KMS-11 (cell line): ENCODE measurements around the gene PAX9.

Source experiments
- H2AFZ ChIP-seq: fragments of 200-600 bp; sonication (generic); 2 replicates; pipeline ENCODE4 v1.6.1; 2016; ENCODE audit warnings: antibody characterized with exemption, mixed run types, low read depth
- H3K27ac ChIP-seq: fragments of 200-600 bp; sonication (generic); 2 replicates; pipeline ENCODE4 v1.6.1; 2016; ENCODE audit warnings: mild to moderate bottlenecking, mixed run types
- H3K27me3 ChIP-seq: fragments of 200-600 bp; sonication (generic); 2 replicates; pipeline ENCODE4 v1.6.1; 2017; ENCODE audit warnings: mild to moderate bottlenecking, low read depth, mixed run types, moderate library complexity; ENCODE audit not compliant: insufficient read depth
- H3K36me3 ChIP-seq: fragments of 200-600 bp; sonication (generic); 2 replicates; pipeline ENCODE4 v1.6.1; 2017; ENCODE audit warnings: mild to moderate bottlenecking, mixed run types; ENCODE audit not compliant: insufficient read depth
- H3K4me1 ChIP-seq: fragments of 200-600 bp; sonication (generic); 2 replicates; pipeline ENCODE4 v1.6.1; 2016; ENCODE audit warnings: mild to moderate bottlenecking, low read depth, mixed run types; ENCODE audit not compliant: poor library complexity, severe bottlenecking
- H3K4me2 ChIP-seq: fragments of 200-600 bp; sonication (generic); 2 replicates; pipeline ENCODE4 v1.7.0; 2016; ENCODE audit warnings: mild to moderate bottlenecking, mixed run types
- H3K4me3 ChIP-seq: fragments of 200-600 bp; sonication (generic); IDR thresholded peaks from 2 replicates; pipeline ENCODE4 v1.6.1; 2017; ENCODE audit warnings: low read depth, low read length, mixed read lengths; ENCODE audit not compliant: insufficient read depth
- H3K79me2 ChIP-seq: fragments of 200-600 bp; sonication (generic); 2 replicates; pipeline ENCODE4 v1.6.1; 2016; ENCODE audit warnings: low read depth, mixed run types; ENCODE audit not compliant: insufficient read depth
- H3K9ac ChIP-seq: fragments of 200-600 bp; sonication (generic); 2 replicates; pipeline ENCODE4 v1.6.1; 2016; ENCODE audit warnings: mild to moderate bottlenecking, mixed run types
- H4K20me1 ChIP-seq: fragments of 200-600 bp; sonication (generic); 2 replicates; pipeline ENCODE4 v1.6.1; 2016; ENCODE audit warnings: mild to moderate bottlenecking, mixed run types; ENCODE audit not compliant: insufficient read depth
- TF ChIP-seq, protein P1 (sequence below): fragments of 200-600 bp; sonication (generic); conservative IDR thresholded peaks from 2 replicates; pipeline ENCODE4 v1.6.1; 2017; ENCODE audit warnings: low read depth, mild to moderate bottlenecking, antibody characterized with exemption, low read length, moderate library complexity, mixed read lengths

Gene PAX9

DNA sequence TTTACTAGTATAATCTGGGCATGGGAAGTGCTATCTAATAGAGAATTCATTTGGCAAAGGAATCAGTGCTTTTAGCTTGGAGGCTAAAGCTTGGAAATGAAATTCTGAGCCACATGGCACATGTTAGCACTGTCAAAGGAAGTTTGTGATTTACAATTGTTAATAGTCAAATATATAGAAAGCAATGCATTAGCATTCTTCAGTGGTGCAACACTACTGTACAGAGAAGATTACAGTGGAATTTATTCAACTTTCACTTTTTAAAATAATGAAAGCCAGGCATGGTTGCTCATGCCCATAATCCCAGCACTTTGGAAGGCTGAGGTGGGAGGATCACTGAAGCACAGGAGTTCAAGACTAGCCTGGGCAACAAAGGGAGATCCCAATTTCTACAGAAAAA lies 45.9 kb downstream of the PAX9 start:
- no peaks in the 10 kb centered on the region for H3K4me1 ChIP-seq
- no peaks in the 10 kb centered on the region for H4K20me1 ChIP-seq
- TF ChIP-seq, protein P1, sequence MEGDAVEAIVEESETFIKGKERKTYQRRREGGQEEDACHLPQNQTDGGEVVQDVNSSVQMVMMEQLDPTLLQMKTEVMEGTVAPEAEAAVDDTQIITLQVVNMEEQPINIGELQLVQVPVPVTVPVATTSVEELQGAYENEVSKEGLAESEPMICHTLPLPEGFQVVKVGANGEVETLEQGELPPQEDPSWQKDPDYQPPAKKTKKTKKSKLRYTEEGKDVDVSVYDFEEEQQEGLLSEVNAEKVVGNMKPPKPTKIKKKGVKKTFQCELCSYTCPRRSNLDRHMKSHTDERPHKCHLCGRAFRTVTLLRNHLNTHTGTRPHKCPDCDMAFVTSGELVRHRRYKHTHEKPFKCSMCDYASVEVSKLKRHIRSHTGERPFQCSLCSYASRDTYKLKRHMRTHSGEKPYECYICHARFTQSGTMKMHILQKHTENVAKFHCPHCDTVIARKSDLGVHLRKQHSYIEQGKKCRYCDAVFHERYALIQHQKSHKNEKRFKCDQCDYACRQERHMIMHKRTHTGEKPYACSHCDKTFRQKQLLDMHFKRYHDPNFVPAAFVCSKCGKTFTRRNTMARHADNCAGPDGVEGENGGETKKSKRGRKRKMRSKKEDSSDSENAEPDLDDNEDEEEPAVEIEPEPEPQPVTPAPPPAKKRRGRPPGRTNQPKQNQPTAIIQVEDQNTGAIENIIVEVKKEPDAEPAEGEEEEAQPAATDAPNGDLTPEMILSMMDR, result no peak
- H3K9ac ChIP-seq, result no peak overlapping the region
- no peak overlapping the region for H3K4me2 ChIP-seq
- no peaks in the 10 kb centered on the region for H3K27me3 ChIP-seq
- no peaks in the 10 kb centered on the region for H3K79me2 ChIP-seq
- H3K36me3 ChIP-seq, result no peaks in the 10 kb centered on the region
- no peak overlapping the region for H2AFZ ChIP-seq
- H3K27ac ChIP-seq, result no peak overlapping the region
- H3K4me3 ChIP-seq, result no peak overlapping the region

DNA sequence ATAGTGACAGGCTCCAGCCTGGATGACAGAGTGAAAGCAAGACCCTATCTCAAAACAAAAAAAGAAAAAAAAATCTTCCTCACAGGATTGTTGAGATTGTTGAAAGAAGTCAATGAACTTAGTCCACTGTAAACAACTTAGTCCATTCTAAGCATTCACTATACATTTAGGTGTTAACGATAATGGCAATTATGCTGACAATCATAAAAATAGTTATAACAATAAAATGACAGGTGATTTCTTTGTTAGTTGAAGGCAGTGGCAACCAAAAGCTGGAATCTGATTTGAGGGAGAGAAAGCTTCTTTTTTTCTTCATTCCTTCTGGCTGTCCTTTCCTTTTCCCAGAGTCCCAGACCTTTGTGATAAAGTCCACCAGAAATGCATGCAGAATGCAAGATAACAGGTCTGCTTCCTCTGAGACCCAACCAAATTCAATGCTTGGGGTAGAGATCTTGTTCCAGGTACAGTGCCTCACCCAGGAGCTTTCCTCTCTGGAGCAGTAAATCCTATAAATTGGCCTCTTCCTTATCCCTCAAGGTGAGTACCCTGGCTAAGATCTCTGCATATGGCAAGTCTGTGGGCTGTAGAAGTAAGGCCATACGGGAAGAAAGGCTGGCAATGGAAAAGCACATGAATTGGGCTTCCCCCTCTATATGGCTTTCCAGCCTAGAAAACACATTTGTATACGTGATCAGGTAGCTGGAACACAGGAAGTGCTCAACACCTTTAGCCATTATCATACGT lies 52.5 kb downstream of the PAX9 start:
- Histone ChIP-seq H3K4me3 (no peak overlapping the region), H3K4me2 (no peak overlapping the region), H3K27ac (no peak overlapping the region), H3K79me2 (no peaks in the 10 kb centered on the region), H3K4me1 (no peaks in the 10 kb centered on the region), H2AFZ (no peak overlapping the region), H3K9ac (no peak overlapping the region), H3K36me3 (no peaks in the 10 kb centered on the region), H4K20me1 (no peaks in the 10 kb centered on the region), H3K27me3 (no peaks in the 10 kb centered on the region)
- TF ChIP-seq, protein P1, result no peak

GRCh38 chr14:36716614-36717184 lies 55.0 kb downstream of the PAX9 start:
- Histone ChIP-seq H2AFZ (no peak overlapping the region), H3K27me3 (no peaks in the 10 kb centered on the region), H3K4me3 (no peak overlapping the region), H4K20me1 (no peaks in the 10 kb centered on the region), H3K36me3 (no peaks in the 10 kb centered on the region), H3K27ac (no peak overlapping the region), H3K4me2 (no peak overlapping the region), H3K4me1 (no peaks in the 10 kb centered on the region), H3K9ac (no peak overlapping the region), H3K79me2 (no peaks in the 10 kb centered on the region)
- TF ChIP-seq, protein P1, result no peak

- H3K36me3 ChIP-seq, result no peaks in the 10 kb centered on the region
- no peak overlapping the region for H3K4me2 ChIP-seq
These were observed 55.7 kb downstream of the PAX9 start for GRCh38 chr14:36717363-36717762.

More at GRCh38 chr14:36717363-36717762, 55.7 kb downstream of the PAX9 start:
- Histone ChIP-seq H3K4me1 (no peaks in the 10 kb centered on the region), H3K27me3 (no peaks in the 10 kb centered on the region), H4K20me1 (no peaks in the 10 kb centered on the region), H3K79me2 (no peaks in the 10 kb centered on the region), H3K27ac (no peak overlapping the region), H3K9ac (no peak overlapping the region), H2AFZ (no peak overlapping the region), H3K4me3 (no peak overlapping the region)
- TF ChIP-seq, protein P1, result no peak
